Measurements from ENCODE around the gene C1QL1. TPM values are rescaled to one million over a fixed set of nuclear protein-coding genes. Genes with fewer than 3 reads are reported as not detected.

The C1QL1 gene
- total RNA-seq, 4 donors from 2014 or later, result not detected

GRCh38 chr17:44910231-44911106 lies 57.6 kb downstream of the C1QL1 start:
- peaks cover 0 to 6% (median 0%) of the 10 kb centered on the region in 3 donors for H3K27me3 ChIP-seq
- intact Hi-C loops (cut with DNase I; ENCODE audit: low total_unique reads), result loop anchor here (10.0 kb wide), 1 partner anchor 284 kb away; no protein-coding TSS in a partner anchor

More at GRCh38 chr17:44910231-44911106, 57.6 kb downstream of the C1QL1 start:
- TF ChIP-seq POLR2A (IDR thresholded peaks at IDR 0.05) (no peak), CTCF (IDR thresholded peaks at IDR 0.05 in 4 of 5, conservative IDR thresholded peaks at IDR 0.05 in 1 of 5) (no peak)
- Histone ChIP-seq H3K4me1 (peaks cover 0 to 3% of the 10 kb centered on the region in 2 donors), H3K4me3 (no peak overlapping the region), H3K9me3 (no peaks in the 10 kb centered on the region), H3K36me3 (no peaks in the 10 kb centered on the region), H3K27ac (no peak overlapping the region)
- ATAC-seq (no peak), DNase-seq (no peak)
- in situ Hi-C loops (cut with MboI; ENCODE audit: low sequenced_read_pairs in 4 of 4), result loop anchor here in 3 of 4 donors (10.0 to 25.0 kb wide), 3 partner anchors 202 to 227 kb away; partner anchors contain the start of genes ACBD4 (in 2 of the 3), PLCD3 (in 2 of the 3) and HEXIM1 (in 1 of the 3)

Small RNAs within 50 kb of the gene (microRNA-seq; reads per million reads assigned to microRNA genes)
- gene MIR6783 (ENCODE audit: borderline replicate concordance in 2 of 2), result 0 reads per million in 2 donors

Other genes with a start within 250 kb of the C1QL1 start
- gene ADAM11, start 209.3 kb downstream of the C1QL1 start, total RNA-seq, result under 1 TPM in 2 of 4 donors, not detected in 2; 0.04 to 0.36 TPM
- gene GJC1, start 138.0 kb downstream of the C1QL1 start, total RNA-seq, result 1 to 10 TPM; 2.1 to 9.2 (median 4.6) TPM
- 1 to 10 TPM; 1.8 to 6.6 (median 4.4) TPM for gene HIGD1B, start 120.4 kb downstream of the C1QL1 start, total RNA-seq
- gene EFTUD2, start 68.9 kb downstream of the C1QL1 start, total RNA-seq, result 100 to 1,000 TPM in 1 of 4 donors, 10 to 100 TPM in 3; 65.0 to 116 (median 81.3) TPM
- not detected for gene GFAP, start 52.8 kb downstream of the C1QL1 start, total RNA-seq
- 1 to 10 TPM in 1 of 4 donors, under 1 TPM in 1, not detected in 2; 0.09 to 1.7 TPM for gene KIF18B, start 20.5 kb downstream of the C1QL1 start, total RNA-seq
- gene DCAKD, start 83.3 kb upstream of the C1QL1 start, total RNA-seq, result 10 to 100 TPM in 3 of 4 donors, 1 to 10 TPM in 1; 9.8 to 14.4 (median 12.3) TPM
- gene NMT1, start 93.0 kb upstream of the C1QL1 start, total RNA-seq, result 100 to 1,000 TPM in 1 of 4 donors, 10 to 100 TPM in 3; 60.7 to 127 (median 71.5) TPM
- 100 to 1,000 TPM in 1 of 4 donors, 10 to 100 TPM in 3; 38.6 to 186 (median 75.1) TPM for gene PLCD3, start 164.2 kb upstream of the C1QL1 start, total RNA-seq
- gene ACBD4, start 167.4 kb upstream of the C1QL1 start, total RNA-seq, result 1 to 10 TPM; 2.2 to 3.2 (median 2.5) TPM
- 10 to 100 TPM; 26.3 to 79.6 (median 36.9) TPM for gene HEXIM1, start 180.2 kb upstream of the C1QL1 start, total RNA-seq
- 10 to 100 TPM; 31.4 to 70.8 (median 64.9) TPM for gene HEXIM2, start 193.6 kb upstream of the C1QL1 start, total RNA-seq

Data from gastrocnemius medialis (tissue), 4 donors.